ENCODE measurements around the gene KIAA1671. TPM values are rescaled to one million over a fixed set of nuclear protein-coding genes. Genes with fewer than 3 reads are reported as not detected.

Gene KIAA1671
- total RNA-seq, 3 donors from 2014 or later = 71.3 to 131 (median 88.9) TPM

GRCh38 chr22:24926428-24926725 lies 26.1 kb upstream of the KIAA1671 start:
- H3K36me3 ChIP-seq (ENCODE audit: low read depth) = no peaks in the 10 kb centered on the region
- H3K4me3 ChIP-seq = no peak overlapping the region
- intact Hi-C loops (cut with DNase I, micrococcal nuclease) = no loop called here
- ATAC-seq = no peak
- no peaks in the 10 kb centered on the region for H3K4me1 ChIP-seq (ENCODE audit: low read depth)
- no peaks in the 10 kb centered on the region for H3K9me3 ChIP-seq
- no peak for DNase-seq
- TF ChIP-seq CTCF (IDR thresholded peaks at IDR 0.05) = no peak

- H3K36me3 ChIP-seq (ENCODE audit: low read depth) = no peaks in the 10 kb centered on the region
- intact Hi-C loops (cut with DNase I, micrococcal nuclease) = no loop called here
- no peak for TF ChIP-seq CTCF (IDR thresholded peaks at IDR 0.05)
- H3K4me1 ChIP-seq (ENCODE audit: low read depth) = no peaks in the 10 kb centered on the region
- no peak overlapping the region for H3K4me3 ChIP-seq
- no peaks in the 10 kb centered on the region for H3K9me3 ChIP-seq
- DNase-seq (no peak), ATAC-seq (peak; percentile 69)
Measured at GRCh38 chr22:24926849-24927579, 25.5 kb upstream of the KIAA1671 start.

- Histone ChIP-seq H3K4me3 (no peak overlapping the region), H3K4me1 (ENCODE audit: low read depth) (no peaks in the 10 kb centered on the region), H3K9me3 (no peaks in the 10 kb centered on the region), H3K36me3 (ENCODE audit: low read depth) (no peaks in the 10 kb centered on the region)
- ATAC-seq (peak; percentile 70), DNase-seq (no peak)
- TF ChIP-seq CTCF (IDR thresholded peaks at IDR 0.05) = no peak
- intact Hi-C loops (cut with DNase I, micrococcal nuclease) = no loop called here
Measured at GRCh38 chr22:24928322-24928721, 24.2 kb upstream of the KIAA1671 start.

GRCh38 chr22:24930678-24931077 lies 21.8 kb upstream of the KIAA1671 start:
- Histone ChIP-seq H3K36me3 (ENCODE audit: low read depth) (no peaks in the 10 kb centered on the region), H3K4me3 (no peak overlapping the region), H3K4me1 (ENCODE audit: low read depth) (no peaks in the 10 kb centered on the region), H3K9me3 (no peaks in the 10 kb centered on the region)
- DNase-seq = no peak
- no peak for TF ChIP-seq CTCF (IDR thresholded peaks at IDR 0.05)
- intact Hi-C loops (cut with DNase I, micrococcal nuclease) = no loop called here
- no peak for ATAC-seq

GRCh38 chr22:24935771-24936483 lies 16.6 kb upstream of the KIAA1671 start:
- intact Hi-C loops (cut with DNase I, micrococcal nuclease) = no loop called here
- ATAC-seq (no peak), DNase-seq (no peak)
- H3K4me1 ChIP-seq (ENCODE audit: low read depth) = no peaks in the 10 kb centered on the region
- H3K36me3 ChIP-seq (ENCODE audit: low read depth) = no peaks in the 10 kb centered on the region
- TF ChIP-seq CTCF (IDR thresholded peaks at IDR 0.05) = no peak
- no peaks in the 10 kb centered on the region for H3K9me3 ChIP-seq
- no peak overlapping the region for H3K4me3 ChIP-seq
